A673 (cell line): Measurements from ENCODE around the gene SPEF1.

Source experiments
- EZH2 ChIP-seq: fragments of 200-600 bp; sonication (generic); IDR thresholded peaks from 2 replicates; pipeline ENCODE4 v1.6.1; 2017; ENCODE audit warnings: borderline replicate concordance, low read depth, mild to moderate bottlenecking, mixed read lengths, antibody characterized with exemption, low read length; ENCODE audit not compliant: poor library complexity, severe bottlenecking
- TF ChIP-seq, protein P1 (sequence below): fragments of 300-800, 200-600 bp; sonication (generic); conservative IDR thresholded peaks from 2 replicates; pipeline ENCODE4 v1.5.1; 2017; ENCODE audit warnings: low read depth, mild to moderate bottlenecking, antibody characterized with exemption, low read length, moderate library complexity, mixed read lengths

DNA sequence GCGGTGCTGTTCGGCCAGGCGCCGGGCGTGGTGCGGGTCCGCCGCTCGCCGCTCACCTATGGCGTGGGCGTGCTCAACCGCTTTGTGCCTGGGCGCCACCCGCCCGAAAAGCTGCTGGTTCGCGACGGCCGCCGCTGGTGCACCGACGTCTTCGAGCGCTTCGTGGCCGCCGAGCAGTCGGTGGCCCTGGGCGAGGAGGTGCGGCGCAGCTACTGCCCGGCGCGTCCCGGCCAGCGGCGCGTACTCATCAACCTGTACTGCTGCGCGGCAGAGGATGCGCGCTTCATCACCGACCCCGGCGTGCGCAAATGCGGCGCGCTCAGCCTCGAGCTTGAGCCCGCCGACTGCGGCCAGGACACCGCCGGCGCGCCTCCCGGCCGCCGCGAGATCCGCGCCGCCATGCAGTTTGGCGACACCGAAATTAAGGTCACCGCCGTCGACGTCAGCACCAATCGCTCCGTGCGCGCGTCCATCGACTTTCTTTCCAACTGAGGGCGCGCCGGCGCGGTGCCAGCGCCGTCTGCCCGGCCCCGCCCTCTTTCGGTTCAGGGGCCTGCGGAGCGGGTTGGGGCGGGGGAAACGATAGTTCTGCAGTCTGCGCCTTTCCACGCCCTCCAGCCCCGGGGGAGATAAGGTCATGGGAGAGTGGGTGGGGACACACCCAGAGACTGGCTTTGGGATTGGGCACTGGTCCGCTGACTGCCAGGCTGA, 29.4 kb downstream of the SPEF1 start:
- TF ChIP-seq, protein P1, sequence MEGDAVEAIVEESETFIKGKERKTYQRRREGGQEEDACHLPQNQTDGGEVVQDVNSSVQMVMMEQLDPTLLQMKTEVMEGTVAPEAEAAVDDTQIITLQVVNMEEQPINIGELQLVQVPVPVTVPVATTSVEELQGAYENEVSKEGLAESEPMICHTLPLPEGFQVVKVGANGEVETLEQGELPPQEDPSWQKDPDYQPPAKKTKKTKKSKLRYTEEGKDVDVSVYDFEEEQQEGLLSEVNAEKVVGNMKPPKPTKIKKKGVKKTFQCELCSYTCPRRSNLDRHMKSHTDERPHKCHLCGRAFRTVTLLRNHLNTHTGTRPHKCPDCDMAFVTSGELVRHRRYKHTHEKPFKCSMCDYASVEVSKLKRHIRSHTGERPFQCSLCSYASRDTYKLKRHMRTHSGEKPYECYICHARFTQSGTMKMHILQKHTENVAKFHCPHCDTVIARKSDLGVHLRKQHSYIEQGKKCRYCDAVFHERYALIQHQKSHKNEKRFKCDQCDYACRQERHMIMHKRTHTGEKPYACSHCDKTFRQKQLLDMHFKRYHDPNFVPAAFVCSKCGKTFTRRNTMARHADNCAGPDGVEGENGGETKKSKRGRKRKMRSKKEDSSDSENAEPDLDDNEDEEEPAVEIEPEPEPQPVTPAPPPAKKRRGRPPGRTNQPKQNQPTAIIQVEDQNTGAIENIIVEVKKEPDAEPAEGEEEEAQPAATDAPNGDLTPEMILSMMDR: no peak
- TF ChIP-seq EZH2: no peak
